Measurements from ENCODE around the gene OR2T3.
"Not testable (repeated sequence)": the region's sequence is repeated elsewhere in the genome, so short reads cannot be mapped to it uniquely, and the experiment has no call there.

OR2T3 gene

GRCh38 chr1:248472111-248472510 is 1.0 kb upstream of the OR2T3 start:
- DNase-seq, result not testable (repeated sequence)

- not testable (repeated sequence) for DNase-seq
These were observed 2.5 kb downstream of the OR2T3 start for GRCh38 chr1:248475660-248476059.

GRCh38 chr1:248481686-248482579 is 8.8 kb downstream of the OR2T3 start:
- DNase-seq, result not testable (repeated sequence)

- DNase-seq, result not testable (repeated sequence)
These were observed 15.1 kb downstream of the OR2T3 start, which contains the start of gene OR2T5 for GRCh38 chr1:248488289-248488688. TSS of gene OR2T5 (plus strand) at chr1:248488589. CDS start at chr1:248488589, 0 bp downstream.

GRCh38 chr1:248496661-248497060 is 23.5 kb downstream of the OR2T3 start:
- not testable (repeated sequence) for DNase-seq

- DNase-seq, result not testable (repeated sequence)
These were observed 27.3 kb downstream of the OR2T3 start for GRCh38 chr1:248500305-248501035.

- not testable (repeated sequence) for DNase-seq
These were observed 34.6 kb downstream of the OR2T3 start, which contains the start of gene OR2G6 for GRCh38 chr1:248507773-248508172. TSS of gene OR2G6 (plus strand) at chr1:248508073. CDS start at chr1:248521647, 13,574 bp downstream.

GRCh38 chr1:248510217-248510616 is 37.1 kb downstream of the OR2T3 start:
- DNase-seq, result not testable (repeated sequence)

- DNase-seq, result no peak
These were observed 48.7 kb downstream of the OR2T3 start for GRCh38 chr1:248521856-248522255.
